Transverse colon (tissue), 4 donors: Measurements from ENCODE around the gene JAM2. TPM values are rescaled to one million over a fixed set of nuclear protein-coding genes. Genes with fewer than 3 reads are reported as not detected.
"Not testable (repeated sequence)": the region's sequence is repeated elsewhere in the genome, so short reads cannot be mapped to it uniquely, and the experiment has no call there.

Experiments used
- DNase-seq: peaks from one replicate; pipeline ENCODE4 v3.0.0-alpha.2; 2019
- H3K27ac ChIP-seq, 4 donors: fragments of 200-600 bp; sonication (generic); 2 replicates each; pipeline ENCODE4 v1.5.1; 2016 to 2018; ENCODE audit warnings: inconsistent platforms in 4 of 4
- H3K27me3 ChIP-seq: fragments of 200-600 bp; sonication (generic); 2 replicates; pipeline ENCODE4 v1.5.1; 2017; ENCODE audit warnings: inconsistent platforms
- H3K36me3 ChIP-seq, 4 donors: fragments of 200-600 bp; sonication (generic); 2 replicates each; pipeline ENCODE4 v1.5.1; 2017 to 2019; ENCODE audit warnings: inconsistent platforms in 4 of 4
- H3K4me1 ChIP-seq, 4 donors: fragments of 200-600 bp; sonication (generic); 2 replicates each; pipeline ENCODE4 v1.5.1; 2017 to 2020; ENCODE audit warnings: inconsistent platforms in 4 of 4
- H3K4me3 ChIP-seq, 4 donors: fragments of 200-600 bp; sonication (generic); 1 replicate in 1 of 4; 2 replicates in 3 of 4; pipeline versions ENCODE4 v1.5.1 to v1.6.1; 2017 to 2019; ENCODE audit warnings: inconsistent platforms in 4 of 4
- H3K9me3 ChIP-seq, 2 donors: fragments of 200-600 bp; sonication (generic); 2 replicates each; pipeline ENCODE4 v1.5.1; 2017 to 2019; ENCODE audit warnings: inconsistent platforms in 2 of 2
- CTCF ChIP-seq, 5 experiments: fragments of 200-600 bp in 3 of 5; fragments of 450-650 bp in 2 of 5; sonication (generic) in 3 of 5; IDR thresholded peaks; 1 replicate in 2 of 5; 2 replicates in 3 of 5; pipeline ENCODE4 v1.5.1; 2016 to 2017; ENCODE audit warnings: antibody characterized with exemption in 5 of 5, inconsistent platforms in 3 of 5, mild to moderate bottlenecking in 2 of 5, moderate library complexity in 1 of 5
- EP300 ChIP-seq: sonication (generic); formaldehyde crosslinking; IDR thresholded peaks from one replicate; pipeline ENCODE4 v1.6.1; 2017; ENCODE audit warnings: antibody characterized with exemption, low read depth
- POLR2A ChIP-seq: fragments of 450-650 bp; IDR thresholded peaks from one replicate; pipeline ENCODE4 v1.6.1; 2016; ENCODE audit warnings: antibody characterized with exemption, mild to moderate bottlenecking, moderate library complexity
- POLR2AphosphoS5 ChIP-seq, 3 donors: sonication (generic); formaldehyde crosslinking; IDR thresholded peaks; one replicate each; pipeline ENCODE4 v1.6.1; 2016; ENCODE audit warnings: antibody characterized with exemption in 3 of 3
- WGBS, 2 donors: methylation state at CpG; one replicate each; pipeline ENCODE4 v1.1.5; 2018; ENCODE audit warnings: low coverage in 1 of 2; 5-methylcytosine and 5-hydroxymethylcytosine counted together
- in situ Hi-C, 4 donors: fragments of 200-750 bp; cut with MboI; loops; one replicate each; pipeline versions ENCODE4 v1.15.0 to v1.15.1; 2017; ENCODE audit warnings: low sequenced_read_pairs in 3 of 4, low pct_ligation_motif_present in 1 of 4, low pct_unique_long_range_greater_than_20kb in 1 of 4
- intact Hi-C: fragments of 100-400 bp; cut with DNase I; formaldehyde crosslinking; loops from one replicate; pipeline ENCODE4 v1.15.1; 2023; ENCODE audit warnings: low total_unique reads
- total RNA-seq, 4 donors: library from RNA; depleted of rRNA; stranded (reverse); fragments of >200 nt; gene quantifications; one replicate each; pipeline ENCODE4 v1.1.0, GENCODE V29; 2016

The JAM2 gene
- total RNA-seq, 4 donors from 2014 or later = 0.75 to 7.4 (median 4.7) TPM

DNA sequence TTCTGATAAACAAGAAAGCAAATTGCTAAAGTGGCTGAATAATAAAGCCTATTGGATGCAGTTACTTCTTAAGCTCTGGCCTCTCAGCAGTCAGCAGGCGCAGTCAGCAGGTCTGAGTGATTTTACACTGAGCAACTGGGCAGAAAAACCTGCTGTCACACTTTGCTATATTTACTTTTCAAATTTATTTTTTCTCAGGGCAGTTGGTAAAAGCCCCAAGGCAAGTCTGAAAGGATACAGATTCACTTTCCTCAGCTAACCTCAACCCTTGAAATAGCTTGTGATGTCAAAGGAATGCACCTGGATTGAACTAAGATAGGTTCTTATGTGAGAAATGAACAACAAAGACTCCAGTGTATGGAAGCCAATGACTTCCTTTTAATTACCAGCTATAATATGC, 61.7 kb downstream of the JAM2 start:
- no peak for DNase-seq
- 96% methylated on average over 1 of the region's 1 CpG; no CpG with 5 or more reads in 1 of the 2 donors for WGBS, 2 donors
- Histone ChIP-seq H3K27ac (no peak overlapping the region), H3K36me3 (no peaks in the 10 kb centered on the region), H3K4me3 (no peak overlapping the region), H3K4me1 (no peaks in the 10 kb centered on the region), H3K9me3 (no peaks in the 10 kb centered on the region), H3K27me3 (no peaks in the 10 kb centered on the region)
- TF ChIP-seq POLR2AphosphoS5 (IDR thresholded peaks at IDR 0.05) = no peak
- in situ Hi-C loops (loop anchor here in 3 of 4 donors (10.0 to 25.0 kb wide), 3 partner anchors 76 to 96 kb away; partner anchors contain the start of gene MRPL39 (in 2 of the 3)), intact Hi-C loops (no loop called here)

DNA sequence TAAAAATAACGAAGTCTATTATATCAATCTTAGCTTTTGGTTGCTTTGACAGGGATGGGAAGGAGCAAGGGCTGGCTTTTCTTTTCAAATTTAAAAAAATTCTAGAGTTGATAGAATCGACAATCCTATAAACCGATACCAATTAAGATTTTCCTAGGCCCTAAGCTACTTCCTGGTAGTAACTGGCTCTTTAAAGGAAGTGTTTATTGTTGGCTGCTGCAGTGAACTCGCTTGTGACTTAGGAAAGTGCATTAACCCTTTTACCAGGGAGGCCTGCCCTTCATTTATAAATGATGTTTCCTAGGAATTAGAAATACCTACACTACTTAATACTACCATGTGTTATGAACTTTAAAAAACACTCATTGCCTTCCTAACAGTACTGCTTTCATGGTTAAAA, 62.5 kb downstream of the JAM2 start:
- no peak for TF ChIP-seq POLR2A
- no peak for TF ChIP-seq POLR2AphosphoS5 (IDR thresholded peaks at IDR 0.05)
- intact Hi-C loops (no loop called here), in situ Hi-C loops (loop anchor here in 3 of 4 donors (10.0 to 25.0 kb wide), 3 partner anchors 77 to 97 kb away; partner anchors contain the start of gene MRPL39 (in 2 of the 3))
- H3K27ac ChIP-seq = no peak overlapping the region
- no peak overlapping the region for H3K4me3 ChIP-seq
- H3K27me3 ChIP-seq = no peaks in the 10 kb centered on the region
- no peak for DNase-seq
- H3K36me3 ChIP-seq = no peaks in the 10 kb centered on the region
- H3K9me3 ChIP-seq = no peaks in the 10 kb centered on the region
- H3K4me1 ChIP-seq = no peaks in the 10 kb centered on the region
- 57% methylated on average over 4 of the region's 4 CpGs for WGBS, 2 donors

GRCh38 chr21:25708467-25709065, 69.5 kb downstream of the JAM2 start:
- Histone ChIP-seq H3K9me3 (no peaks in the 10 kb centered on the region), H3K36me3 (no peaks in the 10 kb centered on the region), H3K27me3 (no peaks in the 10 kb centered on the region), H3K4me1 (no peaks in the 10 kb centered on the region), H3K27ac (no peak overlapping the region), H3K4me3 (no peak overlapping the region)
- TF ChIP-seq EP300 (no peak), POLR2AphosphoS5 (IDR thresholded peaks at IDR 0.05) (no peak), CTCF (IDR thresholded peaks at IDR 0.05) (peak; percentile 71 to 84 (median 78)), POLR2A (no peak)
- 49 to 58% methylated on average over 3 to 7 of the region's 7 CpGs for WGBS, 2 donors
- intact Hi-C loops (loop anchor here (2.0 kb wide), 1 partner anchor 100 kb away; no protein-coding TSS in a partner anchor), in situ Hi-C loops (loop anchor here (5.0 to 25.0 kb wide), 4 partner anchors 84 to 104 kb away; partner anchors contain the start of gene MRPL39 (in 3 of the 4))
- DNase-seq = peak; percentile 21

- intact Hi-C loops (loop anchor here (2.0 kb wide), 1 partner anchor 101 kb away; no protein-coding TSS in a partner anchor), in situ Hi-C loops (loop anchor here (5.0 to 25.0 kb wide), 4 partner anchors 85 to 105 kb away; partner anchors contain the start of gene MRPL39 (in 3 of the 4))
- H3K4me3 ChIP-seq = no peak overlapping the region
- no peak for TF ChIP-seq POLR2A
- TF ChIP-seq EP300 = no peak
- TF ChIP-seq POLR2AphosphoS5 (IDR thresholded peaks at IDR 0.05) = no peak
- TF ChIP-seq CTCF (IDR thresholded peaks at IDR 0.05) = no peak
- no peaks in the 10 kb centered on the region for H3K36me3 ChIP-seq
- 89 to 91% methylated on average over 5 of the region's 5 CpGs for WGBS, 2 donors
- H3K27me3 ChIP-seq = no peaks in the 10 kb centered on the region
- no peak for DNase-seq
- no peaks in the 10 kb centered on the region for H3K4me1 ChIP-seq
- no peaks in the 10 kb centered on the region for H3K9me3 ChIP-seq
- H3K27ac ChIP-seq = no peak overlapping the region
Observed at GRCh38 chr21:25709684-25710265, 70.7 kb downstream of the JAM2 start.

DNA sequence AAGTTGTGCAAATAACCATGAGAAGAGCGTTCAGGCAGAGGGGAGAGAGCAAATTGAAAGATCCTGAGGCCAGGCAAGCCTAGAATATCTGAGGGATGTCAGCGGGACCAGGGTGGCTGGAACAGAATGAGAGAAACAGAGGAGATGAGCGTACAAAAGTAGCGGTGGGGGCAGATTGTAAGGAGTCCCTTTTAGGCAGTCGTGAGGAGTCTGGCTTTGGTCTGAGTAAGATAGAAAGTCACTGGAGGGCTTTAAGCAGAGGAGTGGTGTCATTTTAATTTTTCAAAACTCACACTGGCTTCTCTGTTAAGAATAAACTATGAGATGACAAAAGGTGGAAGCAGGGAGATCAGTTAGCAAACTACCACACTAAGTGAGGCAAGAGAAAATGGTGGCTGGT, 71.5 kb downstream of the JAM2 start:
- H3K36me3 ChIP-seq = no peaks in the 10 kb centered on the region
- H3K4me3 ChIP-seq = no peak overlapping the region
- H3K9me3 ChIP-seq = no peaks in the 10 kb centered on the region
- intact Hi-C loops (no loop called here), in situ Hi-C loops (loop anchor here in 1 of 4 donors (25.0 kb wide), 1 partner anchor 98 kb away; the partner anchor contains the start of gene MRPL39)
- no peak overlapping the region for H3K27ac ChIP-seq
- 78 to 85% methylated on average over 3 to 5 of the region's 5 CpGs for WGBS, 2 donors
- H3K4me1 ChIP-seq = no peaks in the 10 kb centered on the region
- H3K27me3 ChIP-seq = no peaks in the 10 kb centered on the region
- DNase-seq = no peak
- TF ChIP-seq CTCF (IDR thresholded peaks at IDR 0.05) = no peak
- no peak for TF ChIP-seq POLR2A
- no peak for TF ChIP-seq EP300
- no peak for TF ChIP-seq POLR2AphosphoS5 (IDR thresholded peaks at IDR 0.05)

DNA sequence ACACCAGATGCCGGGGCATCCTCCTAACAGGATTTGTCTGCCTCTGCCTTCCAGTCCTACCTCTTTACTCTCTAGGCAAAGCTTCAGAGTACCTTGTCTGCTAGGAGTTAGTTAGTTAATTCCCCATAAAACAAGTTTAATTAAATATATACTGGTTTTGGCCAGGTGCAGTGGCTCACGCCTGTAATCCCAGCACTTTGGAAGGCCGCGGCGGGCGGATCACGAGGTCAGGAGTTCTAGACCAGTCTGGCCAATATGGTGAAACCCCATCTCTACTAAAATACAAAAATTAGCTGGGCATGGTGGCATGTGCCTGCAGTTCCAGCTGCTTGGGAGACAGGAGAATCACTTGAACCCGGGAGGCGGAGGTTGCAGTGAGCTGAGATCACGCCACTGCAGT, 75.0 kb downstream of the JAM2 start:
- H3K4me3 ChIP-seq, H3K27ac ChIP-seq, H3K4me1 ChIP-seq, intact Hi-C loops, H3K27me3 ChIP-seq, H3K9me3 ChIP-seq, H3K36me3 ChIP-seq, DNase-seq: not testable (repeated sequence)
- WGBS, 2 donors = 93 to 97% methylated on average over 3 to 10 of the region's 10 CpGs
- in situ Hi-C loops = loop anchor here in 1 of 4 donors (25.0 kb wide), 1 partner anchor 102 kb away; the partner anchor contains the start of gene MRPL39
